Fibroblast of lung (primary cell): ENCODE measurements around the gene SLC31A1.

ENCODE experiments used
- EZH2 ChIP-seq: IDR thresholded peaks from 2 replicates; pipeline ENCODE4 v1.5.1; 2012; ENCODE audit warnings: low read length, control low read depth, mild to moderate bottlenecking; ENCODE audit errors: missing control alignments
- TF ChIP-seq, protein P1 (sequence below), 2 donors: IDR thresholded peaks in 1 of 2; conservative IDR thresholded peaks in 1 of 2; 1 replicate in 1 of 2; 2 replicates in 1 of 2; pipeline ENCODE4 v1.5.1; 2011 to 2012; ENCODE audit warnings: low read length in 2 of 2, control low read depth in 1 of 2, inconsistent platforms in 1 of 2, low read depth in 1 of 2, mild to moderate bottlenecking in 1 of 2

DNA sequence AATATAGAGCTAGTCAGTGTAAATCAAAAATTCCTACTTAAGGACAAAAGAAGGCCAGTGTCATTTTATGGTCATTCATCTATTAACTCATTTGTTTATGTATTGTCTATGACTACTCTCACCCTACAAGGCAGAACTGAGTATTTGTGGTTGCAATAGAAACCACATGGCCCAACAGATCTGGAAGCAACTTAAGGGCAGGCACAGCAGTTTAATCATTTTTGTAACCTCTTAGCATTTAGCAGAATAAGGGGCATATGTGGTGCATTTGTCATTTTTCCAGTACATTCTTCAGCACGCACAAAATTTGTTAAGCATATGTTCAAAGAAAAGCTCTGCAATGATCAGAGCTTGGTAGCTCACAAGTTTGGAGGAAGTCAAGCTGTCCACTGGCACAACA is 1.4 kb upstream of the SLC31A1 start:
- TF ChIP-seq, protein P1, sequence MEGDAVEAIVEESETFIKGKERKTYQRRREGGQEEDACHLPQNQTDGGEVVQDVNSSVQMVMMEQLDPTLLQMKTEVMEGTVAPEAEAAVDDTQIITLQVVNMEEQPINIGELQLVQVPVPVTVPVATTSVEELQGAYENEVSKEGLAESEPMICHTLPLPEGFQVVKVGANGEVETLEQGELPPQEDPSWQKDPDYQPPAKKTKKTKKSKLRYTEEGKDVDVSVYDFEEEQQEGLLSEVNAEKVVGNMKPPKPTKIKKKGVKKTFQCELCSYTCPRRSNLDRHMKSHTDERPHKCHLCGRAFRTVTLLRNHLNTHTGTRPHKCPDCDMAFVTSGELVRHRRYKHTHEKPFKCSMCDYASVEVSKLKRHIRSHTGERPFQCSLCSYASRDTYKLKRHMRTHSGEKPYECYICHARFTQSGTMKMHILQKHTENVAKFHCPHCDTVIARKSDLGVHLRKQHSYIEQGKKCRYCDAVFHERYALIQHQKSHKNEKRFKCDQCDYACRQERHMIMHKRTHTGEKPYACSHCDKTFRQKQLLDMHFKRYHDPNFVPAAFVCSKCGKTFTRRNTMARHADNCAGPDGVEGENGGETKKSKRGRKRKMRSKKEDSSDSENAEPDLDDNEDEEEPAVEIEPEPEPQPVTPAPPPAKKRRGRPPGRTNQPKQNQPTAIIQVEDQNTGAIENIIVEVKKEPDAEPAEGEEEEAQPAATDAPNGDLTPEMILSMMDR (conservative IDR thresholded peaks at IDR 0.05 in 1 of 2, IDR thresholded peaks at IDR 0.05 in 1 of 2; ENCODE audit: low read depth in 1 of 2, low read length in 2 of 2): no peak
- no peak for TF ChIP-seq EZH2
